ENCODE measurements around the gene AIRE. TPM values are rescaled to one million over a fixed set of nuclear protein-coding genes. Genes with fewer than 3 reads are reported as not detected.

Gene AIRE
- total RNA-seq, 2 donors from 2014 or later: not detected

GRCh38 chr21:44263221-44263760 lies 22.4 kb upstream of the AIRE start:
- Histone ChIP-seq H3K9me3 (no peaks in the 10 kb centered on the region), H3K4me1 (replicated peaks) (no peaks in the 10 kb centered on the region), H3K27me3 (replicated peaks; ENCODE audit: insufficient read depth) (no peaks in the 10 kb centered on the region), H3K36me3 (no peaks in the 10 kb centered on the region), H3K27ac (no peak overlapping the region), H3K4me3 (no peak overlapping the region)
- intact Hi-C loops (cut with DNase I): no loop called here
- no peak for DNase-seq (ENCODE audit: low spot score)
- 54% methylated on average over 16 of the region's 18 CpGs for whole genome bisulfite sequencing
- TF ChIP-seq POLR2AphosphoS5 (IDR thresholded peaks at IDR 0.05): no peak
- TF ChIP-seq CTCF (IDR thresholded peaks at IDR 0.05): no peak
- no peak for TF ChIP-seq POLR2A (IDR thresholded peaks at IDR 0.05)

GRCh38 chr21:44263768-44264167 lies 21.9 kb upstream of the AIRE start:
- intact Hi-C loops (cut with DNase I): no loop called here

GRCh38 chr21:44265734-44266270 lies 19.9 kb upstream of the AIRE start:
- H3K4me3 ChIP-seq: no peak overlapping the region
- H3K36me3 ChIP-seq: no peaks in the 10 kb centered on the region
- DNase-seq (ENCODE audit: low spot score): no peak
- no peak overlapping the region for H3K27ac ChIP-seq
- no peaks in the 10 kb centered on the region for H3K4me1 ChIP-seq (replicated peaks)
- H3K9me3 ChIP-seq: no peaks in the 10 kb centered on the region
- WGBS: 96% methylated on average over 16 of the region's 17 CpGs
- no peaks in the 10 kb centered on the region for H3K27me3 ChIP-seq (replicated peaks; ENCODE audit: insufficient read depth)
- TF ChIP-seq CTCF (IDR thresholded peaks at IDR 0.05) (no peak), POLR2A (IDR thresholded peaks at IDR 0.05) (no peak)
- intact Hi-C loops (cut with DNase I): no loop called here

More at GRCh38 chr21:44263768-44264167, 21.9 kb upstream of the AIRE start:
- Histone ChIP-seq H3K9me3 (no peaks in the 10 kb centered on the region), H3K4me1 (replicated peaks) (no peaks in the 10 kb centered on the region), H3K27me3 (replicated peaks; ENCODE audit: insufficient read depth) (no peaks in the 10 kb centered on the region), H3K36me3 (no peaks in the 10 kb centered on the region), H3K27ac (no peak overlapping the region), H3K4me3 (no peak overlapping the region)
- TF ChIP-seq CTCF (IDR thresholded peaks at IDR 0.05) (no peak), POLR2AphosphoS5 (IDR thresholded peaks at IDR 0.05) (no peak)
- 65% methylated on average over 4 of the region's 4 CpGs for WGBS
- no peak for DNase-seq (ENCODE audit: low spot score)

- WGBS: 80% methylated on average over 19 of the region's 19 CpGs
Measured at GRCh38 chr21:44267655-44268142, 18.0 kb upstream of the AIRE start.

More at GRCh38 chr21:44267655-44268142, 18.0 kb upstream of the AIRE start:
- Histone ChIP-seq H3K27me3 (replicated peaks; ENCODE audit: insufficient read depth) (no peaks in the 10 kb centered on the region), H3K36me3 (no peaks in the 10 kb centered on the region), H3K27ac (no peak overlapping the region), H3K9me3 (no peaks in the 10 kb centered on the region), H3K4me1 (replicated peaks) (no peaks in the 10 kb centered on the region), H3K4me3 (no peak overlapping the region)
- DNase-seq (ENCODE audit: low spot score): no peak
- intact Hi-C loops (cut with DNase I): no loop called here
- TF ChIP-seq POLR2A (IDR thresholded peaks at IDR 0.05): no peak
- TF ChIP-seq CTCF (IDR thresholded peaks at IDR 0.05): peak in 2 of 4 experiments; percentile 8 to 16
